OCI-LY1 (cell line): ENCODE measurements around the gene CRY1.

ENCODE experiments used
- EZH2 ChIP-seq: fragments of 200-600 bp; sonication (generic), shearing (Covaris generic); IDR thresholded peaks from 2 replicates; pipeline ENCODE4 v1.8.0; 2017; ENCODE audit warnings: borderline replicate concordance, mixed run types, mild to moderate bottlenecking, antibody characterized with exemption, low read length, moderate library complexity, mixed read lengths
- TF ChIP-seq, protein P1 (sequence below): fragments of 200-600 bp; sonication (generic), shearing (Covaris generic); IDR thresholded peaks from 2 replicates; pipeline ENCODE4 v1.5.1; 2017; ENCODE audit warnings: mild to moderate bottlenecking, antibody characterized with exemption, low read length, moderate library complexity, mixed read lengths

DNA sequence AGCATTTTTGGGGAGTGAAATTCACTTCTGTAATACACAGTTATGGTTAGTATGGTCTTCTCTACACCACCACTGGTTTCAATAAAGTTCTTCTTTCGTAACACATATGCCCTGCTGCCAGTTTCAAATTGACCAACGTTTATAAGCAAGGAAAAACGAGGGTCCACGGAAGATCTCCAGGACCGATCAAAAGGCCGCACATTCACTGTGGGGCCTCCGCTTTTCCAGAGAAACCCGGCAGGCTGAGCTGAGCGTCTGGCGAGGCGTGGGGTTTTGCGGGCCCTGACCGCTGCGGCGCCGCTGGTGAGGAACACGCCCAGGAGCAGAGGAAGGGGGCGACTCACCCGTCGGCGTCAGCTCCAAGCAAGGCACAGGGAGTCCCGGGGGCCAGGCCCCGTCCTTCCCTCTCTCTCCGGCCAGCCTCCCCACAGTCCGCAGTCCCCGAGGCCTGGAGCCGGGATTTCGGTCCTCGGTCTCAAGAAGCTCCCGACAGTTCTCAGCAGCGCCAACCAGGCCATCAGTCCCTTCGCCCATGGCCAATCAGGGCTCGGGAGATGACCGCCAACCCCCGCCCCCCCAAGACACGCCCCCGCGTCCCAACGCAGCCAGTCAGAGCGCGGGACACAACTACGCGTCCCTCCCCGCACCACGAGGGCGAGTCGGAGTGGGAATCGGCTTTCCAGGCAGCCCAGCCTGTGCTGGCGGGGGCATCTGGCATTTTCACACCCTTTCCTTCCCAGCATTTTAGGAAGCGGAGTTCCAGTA lies 106.5 kb downstream of the CRY1 start, which contains the start of gene MTERF2:
- TF ChIP-seq, protein P1, sequence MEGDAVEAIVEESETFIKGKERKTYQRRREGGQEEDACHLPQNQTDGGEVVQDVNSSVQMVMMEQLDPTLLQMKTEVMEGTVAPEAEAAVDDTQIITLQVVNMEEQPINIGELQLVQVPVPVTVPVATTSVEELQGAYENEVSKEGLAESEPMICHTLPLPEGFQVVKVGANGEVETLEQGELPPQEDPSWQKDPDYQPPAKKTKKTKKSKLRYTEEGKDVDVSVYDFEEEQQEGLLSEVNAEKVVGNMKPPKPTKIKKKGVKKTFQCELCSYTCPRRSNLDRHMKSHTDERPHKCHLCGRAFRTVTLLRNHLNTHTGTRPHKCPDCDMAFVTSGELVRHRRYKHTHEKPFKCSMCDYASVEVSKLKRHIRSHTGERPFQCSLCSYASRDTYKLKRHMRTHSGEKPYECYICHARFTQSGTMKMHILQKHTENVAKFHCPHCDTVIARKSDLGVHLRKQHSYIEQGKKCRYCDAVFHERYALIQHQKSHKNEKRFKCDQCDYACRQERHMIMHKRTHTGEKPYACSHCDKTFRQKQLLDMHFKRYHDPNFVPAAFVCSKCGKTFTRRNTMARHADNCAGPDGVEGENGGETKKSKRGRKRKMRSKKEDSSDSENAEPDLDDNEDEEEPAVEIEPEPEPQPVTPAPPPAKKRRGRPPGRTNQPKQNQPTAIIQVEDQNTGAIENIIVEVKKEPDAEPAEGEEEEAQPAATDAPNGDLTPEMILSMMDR: no peak
- no peak for TF ChIP-seq EZH2
